Progenitor cell of endocrine pancreas (in vitro differentiated cells): ENCODE results near the gene C5. TPM values are rescaled to one million over a fixed set of nuclear protein-coding genes. Genes with fewer than 3 reads are reported as not detected.
"Not testable (repeated sequence)": the region's sequence is repeated elsewhere in the genome, so short reads cannot be mapped to it uniquely, and the experiment has no call there.

Source experiments
- DNase-seq: peaks from one replicate; pipeline ENCODE4 v3.0.0; 2021; ENCODE audit warnings: low spot score; ENCODE audit not compliant: unreplicated experiment
- H3K27ac Mint-ChIP-seq: 2 replicates; pipeline ENCODE4 v1.8.0; 2021; ENCODE audit warnings: mild to moderate bottlenecking, moderate library complexity, mixed read lengths
- H3K27me3 Mint-ChIP-seq: 2 replicates; pipeline ENCODE4 v1.8.0; 2021; ENCODE audit warnings: mixed read lengths
- H3K36me3 Mint-ChIP-seq: 2 replicates; pipeline ENCODE4 v1.8.0; 2022; ENCODE audit warnings: mixed read lengths; ENCODE audit not compliant: insufficient read depth
- H3K4me1 Mint-ChIP-seq: 2 replicates; pipeline ENCODE4 v1.8.0; 2021; ENCODE audit warnings: low read depth, mixed read lengths
- H3K4me3 Mint-ChIP-seq: 2 replicates; pipeline ENCODE4 v1.8.0; 2021; ENCODE audit warnings: low read depth, mild to moderate bottlenecking, moderate library complexity, mixed read lengths
- H3K9me3 Mint-ChIP-seq: 2 replicates; pipeline ENCODE4 v1.8.0; 2021; ENCODE audit warnings: low read depth, mixed read lengths
- CTCF ChIP-seq: fragments of 200-600 bp; sonication (generic); IDR thresholded peaks from one replicate; pipeline ENCODE4 v1.5.0; 2021; ENCODE audit warnings: antibody characterized with exemption, mild to moderate bottlenecking; ENCODE audit not compliant: unreplicated experiment
- long read RNA-seq: library from polyadenylated mRNA; unstranded; transcript quantifications from one replicate; pipeline ENCODE4 v2.0.0, GENCODE V29; 2020
- total RNA-seq: library from RNA; stranded (reverse); gene quantifications from 2 replicates; pipeline ENCODE4 v1.2.1, GENCODE V29; 2021

C5 gene
- total RNA-seq = 42.8 and 47.1 TPM in 2 replicates
- long read RNA-seq, partial matches to known transcripts = 304 of 340 reads
- long read RNA-seq, other reads (novel, unspliced or antisense) = 36 of 340 reads

GRCh38 chr9:121050128-121050988, at the start of gene C5:
C5 (minus strand) TSS chr9:121050275; CDS start chr9:121050246, 29 bp downstream.
- no peak for DNase-seq
- Mint-ChIP-seq H3K27me3 (no peaks in the 10 kb centered on the region), H3K4me3 (peak within 1 kb of the TSS; percentile 77), H3K27ac (peak within 1 kb of the TSS; percentile 82), H3K36me3 (no peaks in the 10 kb centered on the region), H3K4me1 (peaks cover 39% of the 10 kb centered on the region), H3K9me3 (no peaks in the 10 kb centered on the region)
- TF ChIP-seq CTCF = no peak

- no peaks in the 10 kb centered on the region for H3K27me3 Mint-ChIP-seq
Measured at GRCh38 chr9:121098567-121099198, 48.6 kb upstream of the C5 start.

GRCh38 chr9:121095057-121095456, 45.0 kb upstream of the C5 start:
- Mint-ChIP-seq H3K27me3 (no peaks in the 10 kb centered on the region), H3K4me1 (no peaks in the 10 kb centered on the region), H3K9me3 (peaks cover 9% of the 10 kb centered on the region), H3K36me3 (peaks cover 29% of the 10 kb centered on the region), H3K27ac (no peak overlapping the region), H3K4me3 (no peak overlapping the region)
- TF ChIP-seq CTCF = no peak
- DNase-seq = no peak

More at GRCh38 chr9:121098567-121099198, 48.6 kb upstream of the C5 start:
- H3K27ac Mint-ChIP-seq = no peak overlapping the region
- no peak for TF ChIP-seq CTCF
- no peak overlapping the region for H3K4me3 Mint-ChIP-seq
- H3K4me1 Mint-ChIP-seq = no peaks in the 10 kb centered on the region
- H3K36me3 Mint-ChIP-seq = peaks cover 41% of the 10 kb centered on the region
- DNase-seq = no peak
- peaks cover 25% of the 10 kb centered on the region for H3K9me3 Mint-ChIP-seq

GRCh38 chr9:121090743-121091142, 40.7 kb upstream of the C5 start:
- not testable (repeated sequence) for H3K27ac Mint-ChIP-seq, H3K4me3 Mint-ChIP-seq, H3K9me3 Mint-ChIP-seq, DNase-seq, H3K4me1 Mint-ChIP-seq, H3K27me3 Mint-ChIP-seq
- peaks cover 12% of the 10 kb centered on the region for H3K36me3 Mint-ChIP-seq

- no peak for TF ChIP-seq CTCF
- no peak for DNase-seq
- H3K27ac Mint-ChIP-seq = no peak overlapping the region
- H3K27me3 Mint-ChIP-seq = no peaks in the 10 kb centered on the region
- peaks cover 8% of the 10 kb centered on the region for H3K36me3 Mint-ChIP-seq
- H3K4me1 Mint-ChIP-seq = peaks cover 2% of the 10 kb centered on the region
- no peak overlapping the region for H3K4me3 Mint-ChIP-seq
- H3K9me3 Mint-ChIP-seq = no peaks in the 10 kb centered on the region
Measured at GRCh38 chr9:121088576-121088975, 38.5 kb upstream of the C5 start.
